OCI-M2 (cell line): ENCODE data around the gene KAT2A.

ENCODE experiments used
- DNase-seq: peaks from one replicate; lab custom pipeline; 2025; ENCODE audit not compliant: unreplicated experiment; lab: John Stamatoyannopoulos, UW

KAT2A gene

DNA sequence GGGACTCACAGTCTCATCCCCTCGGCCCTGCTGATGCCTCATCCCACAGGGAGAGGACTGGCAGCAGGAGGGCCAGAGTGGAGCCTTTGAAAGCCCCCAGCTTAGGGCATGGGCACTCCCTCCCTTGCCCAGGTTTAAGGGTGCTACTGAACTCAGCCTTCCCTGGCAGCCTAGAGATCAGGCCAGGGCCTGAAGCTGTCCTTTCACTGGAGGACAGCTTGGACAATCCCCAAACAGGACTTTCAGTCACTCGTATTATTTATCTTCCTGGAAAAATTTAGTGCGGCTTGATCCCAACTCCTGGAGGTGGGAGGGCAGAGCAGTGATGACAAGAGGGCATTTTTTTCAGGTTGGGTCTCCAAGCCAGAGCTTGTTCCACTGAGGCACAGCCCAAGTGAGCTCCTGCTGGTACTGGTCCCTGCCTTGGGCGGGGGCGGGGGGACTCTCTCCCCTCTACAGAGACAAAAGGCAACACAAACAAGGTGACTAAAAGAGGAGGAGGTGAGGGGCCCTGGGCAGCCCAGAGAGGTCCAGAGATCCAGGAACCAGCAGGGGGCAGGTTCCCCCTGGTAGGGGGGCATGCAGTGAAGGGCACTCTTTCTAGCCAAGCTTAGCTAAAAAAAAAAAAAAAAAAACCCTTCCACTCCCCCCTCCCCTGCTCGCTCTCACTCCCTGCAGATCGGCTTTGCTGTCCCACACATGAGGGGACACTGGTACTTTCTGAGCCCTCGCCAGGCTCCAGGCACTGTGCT lies 24.6 kb downstream of the KAT2A start:
- no peak for DNase-seq

DNA sequence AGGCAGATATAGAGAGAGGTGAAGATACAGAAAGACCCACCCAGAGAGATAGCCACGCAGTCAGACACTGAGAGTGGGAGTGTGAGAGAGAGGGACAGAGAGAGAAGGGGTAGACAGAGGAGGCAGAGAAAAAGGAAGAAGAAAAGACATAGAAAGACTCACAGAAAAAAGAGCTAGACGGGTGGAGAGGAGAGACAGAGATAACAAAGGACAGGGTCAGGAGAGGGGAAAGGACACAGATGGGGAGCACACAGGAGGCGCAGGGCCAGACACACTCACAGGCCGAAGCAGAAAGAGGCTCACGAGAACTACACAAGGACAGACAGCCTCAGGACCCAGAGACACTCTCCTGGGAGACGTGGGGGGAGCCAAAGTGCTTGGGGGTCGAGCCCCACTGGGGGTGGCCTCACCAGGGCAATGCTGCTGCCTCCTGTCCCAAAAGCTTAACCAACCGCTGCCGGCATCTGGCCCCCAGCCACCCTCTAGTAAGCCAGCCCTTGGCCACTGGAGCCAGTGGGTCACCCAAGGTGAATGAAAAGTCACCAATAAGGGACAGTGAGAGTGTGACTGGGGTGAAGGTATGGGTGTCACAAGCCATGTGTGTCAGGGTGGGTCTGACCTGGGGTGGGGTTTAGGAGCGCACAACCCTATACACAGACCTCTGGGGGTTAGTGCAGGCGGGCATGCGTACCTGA lies 26.6 kb downstream of the KAT2A start:
- DNase-seq: no peak

GRCh38 chr17:42092939-42093338 lies 28.2 kb downstream of the KAT2A start:
- no peak for DNase-seq

- DNase-seq: no peak
Measured at GRCh38 chr17:42090964-42091790, 30.0 kb downstream of the KAT2A start.

DNA sequence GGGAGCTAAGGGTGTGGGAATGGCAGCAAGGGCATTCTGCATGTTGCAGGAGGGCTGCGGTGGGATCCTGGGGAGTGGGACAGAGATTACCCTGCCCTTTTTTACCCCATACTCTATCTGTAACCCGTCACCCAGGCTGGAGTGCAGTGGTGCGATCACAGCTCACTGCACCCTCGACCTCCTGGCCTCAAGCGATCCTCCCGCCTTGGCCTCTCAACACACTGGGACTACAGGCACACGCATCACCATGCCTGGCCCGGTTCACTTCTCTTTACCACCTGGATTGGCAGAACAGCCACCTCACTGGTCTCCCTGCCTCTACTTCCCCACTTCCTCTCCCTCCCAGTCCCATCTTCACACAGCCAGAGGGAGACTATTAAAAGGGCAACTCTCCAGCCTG lies 32.4 kb downstream of the KAT2A start:
- DNase-seq: no peak

DNA sequence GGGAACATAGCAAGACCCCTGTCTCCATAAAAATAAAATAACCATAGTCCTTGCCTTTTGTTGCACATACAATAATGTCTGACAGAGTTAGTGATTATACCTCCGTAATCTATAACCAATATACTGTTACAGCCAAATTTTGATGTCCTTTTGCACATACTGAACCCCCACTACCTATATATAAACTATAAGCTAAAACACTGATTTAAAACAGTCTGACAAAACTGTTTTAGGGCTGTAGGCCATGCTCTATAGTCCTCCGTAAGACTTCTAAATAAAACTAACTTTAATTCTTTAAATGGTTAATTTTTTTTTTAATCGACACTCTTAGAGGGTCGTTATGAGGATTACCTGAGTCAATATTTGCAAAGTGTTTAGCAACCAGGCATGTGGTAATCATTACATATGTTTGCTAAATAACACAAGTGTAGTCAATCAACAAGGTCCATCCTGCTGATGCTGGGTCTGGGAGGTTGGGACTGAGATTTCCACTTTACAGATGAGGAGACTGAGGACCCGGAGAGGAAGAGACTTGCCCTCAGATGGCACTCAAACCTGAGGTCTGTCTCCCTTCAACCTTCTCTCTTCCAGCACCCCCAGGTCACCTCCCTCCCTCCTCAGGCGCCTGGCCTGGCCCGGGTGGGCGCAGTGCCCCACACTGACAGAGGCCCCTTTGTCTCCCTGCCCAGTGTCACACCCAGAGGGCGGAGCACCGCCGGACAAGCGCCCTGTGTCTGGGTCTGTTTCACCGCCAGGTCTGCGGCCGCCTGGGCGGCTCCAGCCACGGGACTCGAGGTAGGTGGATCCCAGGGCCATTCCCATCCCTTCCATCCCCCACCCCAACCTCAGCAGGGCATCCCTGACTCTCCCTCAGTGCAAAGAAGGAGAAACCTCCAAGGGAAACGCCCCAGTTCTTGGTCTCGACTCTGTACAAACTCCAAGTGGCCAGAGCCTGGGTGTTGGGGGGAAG lies 33.1 kb downstream of the KAT2A start:
- DNase-seq: no peak

DNA sequence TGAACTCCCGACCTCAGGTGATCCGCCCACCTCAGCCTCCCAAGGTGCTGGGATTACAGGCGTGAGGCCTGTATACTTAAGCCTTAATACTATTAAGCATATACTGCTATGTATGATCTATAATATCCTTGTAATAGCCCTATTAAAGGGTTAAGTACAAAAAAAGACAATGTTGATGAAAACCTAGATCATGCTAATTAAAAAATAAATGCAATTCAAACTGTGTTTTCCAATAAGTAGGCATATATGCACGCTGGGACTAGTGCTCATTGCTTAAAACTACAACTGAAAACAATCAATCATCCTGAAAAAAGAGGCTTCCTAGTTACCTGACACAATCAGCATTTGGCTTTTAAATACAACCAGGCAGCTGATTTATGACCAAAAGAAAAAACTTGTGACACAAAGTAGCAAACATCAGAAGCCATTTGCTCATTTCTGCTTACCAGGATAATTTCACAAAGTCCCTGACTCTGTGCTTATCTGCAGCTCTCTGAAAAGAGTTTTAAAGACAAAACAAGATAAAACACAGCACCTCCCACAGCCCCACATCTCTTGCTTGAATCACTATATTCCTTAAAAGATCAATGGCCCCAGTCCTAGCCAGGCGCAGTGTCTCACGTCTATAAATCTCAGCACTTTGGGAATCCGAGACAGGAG lies 34.0 kb downstream of the KAT2A start:
- no peak for DNase-seq

GRCh38 chr17:42081516-42082129 lies 39.5 kb downstream of the KAT2A start:
- no peak for DNase-seq

GRCh38 chr17:42079541-42079940 lies 41.6 kb downstream of the KAT2A start:
- no peak for DNase-seq

- no peak for DNase-seq
Measured at GRCh38 chr17:42078396-42079043, 42.6 kb downstream of the KAT2A start.

DNA sequence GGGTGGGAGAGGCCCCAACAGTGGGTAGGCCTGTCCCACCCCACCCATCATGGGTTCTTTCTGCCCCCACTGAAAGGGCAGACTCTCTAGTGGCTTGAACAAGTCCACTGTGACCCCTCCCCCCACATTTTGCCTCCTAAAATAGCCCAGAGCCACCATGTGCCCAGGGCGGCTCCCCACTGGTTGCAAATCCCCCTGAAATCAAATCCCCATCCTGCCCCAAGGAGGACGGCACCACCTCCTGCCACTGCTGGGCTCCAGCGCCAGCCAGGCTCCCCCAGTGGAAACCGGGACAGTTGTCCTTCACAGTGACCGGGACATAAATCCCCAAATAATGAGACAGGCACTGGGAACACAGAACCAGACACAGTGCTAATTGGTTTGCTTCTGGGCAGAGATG lies 43.4 kb downstream of the KAT2A start:
- DNase-seq: no peak

- DNase-seq: no peak
Measured at GRCh38 chr17:42076797-42077559, 44.2 kb downstream of the KAT2A start.

DNA sequence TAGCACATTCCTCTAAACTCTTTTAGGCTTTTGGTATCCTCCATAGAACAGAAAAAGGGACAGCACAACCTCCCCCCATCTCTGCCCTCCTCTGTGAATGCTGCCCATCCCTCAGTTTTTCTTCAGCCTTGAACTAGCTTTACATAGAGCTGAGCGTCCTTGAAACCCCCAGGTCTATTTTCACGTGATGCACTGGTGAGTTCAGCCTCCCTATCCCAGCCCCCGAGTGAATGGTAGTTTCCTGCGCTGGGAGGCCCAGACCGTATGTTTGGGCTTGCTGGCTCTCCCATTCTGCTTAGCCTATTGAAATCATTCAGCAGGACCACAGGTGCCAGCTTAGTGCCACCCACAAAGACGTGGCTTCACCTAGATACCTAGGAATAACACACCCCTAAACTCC lies 45.4 kb downstream of the KAT2A start:
- no peak for DNase-seq

- no peak for DNase-seq
Measured at GRCh38 chr17:42072323-42073187, 48.6 kb downstream of the KAT2A start.

DNA sequence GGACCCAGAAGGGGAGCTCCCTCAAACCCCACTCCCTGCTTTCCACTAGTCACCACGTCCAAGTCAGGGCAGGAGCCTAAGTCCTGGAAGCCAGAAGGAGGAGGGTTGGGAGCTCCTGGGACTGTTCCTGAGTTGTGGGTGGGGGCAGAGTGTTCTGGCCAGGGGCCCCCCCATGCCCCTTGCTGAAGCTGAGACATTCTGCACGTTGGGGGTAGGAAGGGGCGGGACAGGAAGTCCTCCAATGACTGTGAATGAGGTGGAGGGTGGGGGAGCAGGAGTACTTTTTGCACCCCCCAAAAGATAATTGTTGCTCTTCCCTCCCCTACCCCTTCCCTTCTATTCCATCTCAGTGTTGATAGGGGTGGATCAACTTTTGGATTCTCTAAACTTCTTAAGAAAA lies 49.4 kb downstream of the KAT2A start:
- no peak for DNase-seq

- no peak for DNase-seq
Measured at GRCh38 chr17:42068979-42069378, 52.2 kb downstream of the KAT2A start.

DNA sequence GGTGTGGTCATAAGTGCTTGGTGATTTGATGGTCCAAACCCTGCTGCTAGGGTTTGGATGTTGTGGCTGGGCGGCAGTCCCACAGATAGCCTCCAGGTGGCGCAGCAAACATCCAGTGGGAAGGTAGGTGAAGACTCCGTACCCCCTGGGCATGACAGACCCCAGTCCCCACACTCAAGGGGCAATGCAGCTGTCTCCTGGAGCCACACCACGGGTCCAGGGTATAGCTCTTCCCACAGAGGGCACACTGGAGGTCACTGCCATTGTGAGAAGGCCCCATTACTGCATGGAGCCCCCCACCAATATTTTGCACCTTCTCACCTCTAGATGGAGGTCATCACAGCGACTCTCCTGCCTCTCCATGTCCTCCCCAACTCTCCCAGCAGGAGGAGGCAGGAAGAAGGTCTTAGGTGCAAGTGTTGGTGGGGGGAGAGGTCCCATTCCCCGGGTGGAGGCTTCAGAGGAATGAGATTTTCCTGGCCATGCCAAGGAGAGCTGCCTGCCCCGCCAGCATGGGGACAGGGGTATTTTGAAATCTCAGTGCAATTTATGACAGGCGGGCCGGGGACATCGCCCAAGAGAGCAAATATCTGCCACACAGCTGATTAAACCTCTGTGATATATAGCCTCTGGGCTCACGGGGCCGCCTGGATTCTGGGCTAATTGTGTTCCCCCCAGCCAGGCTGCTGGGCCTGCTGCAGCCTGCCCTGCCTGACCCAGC lies 53.6 kb downstream of the KAT2A start:
- DNase-seq: no peak
